ENCODE data around the gene ZNF611. TPM values are rescaled to one million over a fixed set of nuclear protein-coding genes. Genes with fewer than 3 reads are reported as not detected.
"Not testable (repeated sequence)": the region's sequence is repeated elsewhere in the genome, so short reads cannot be mapped to it uniquely, and the experiment has no call there.

Gene ZNF611
- total and polyA plus RNA-seq, 2 experiments from 2014 or later, result 10.8 to 21.3 TPM

- Histone ChIP-seq H3K9me2 (replicated peaks; ENCODE audit: insufficient read depth) (no peaks in the 10 kb centered on the region), H3K4me1 (ENCODE audit: insufficient read depth) (peaks cover 19% of the 10 kb centered on the region), H2AFZ (no peak overlapping the region), H4K20me1 (ENCODE audit: insufficient read depth, poor library complexity, severe bottlenecking) (no peaks in the 10 kb centered on the region), H3K4me3 (no peak overlapping the region), H3K36me3 (replicated peaks; ENCODE audit: insufficient read depth, low read depth) (no peaks in the 10 kb centered on the region), H3K4me2 (peak overlapping the region; percentile 66), H3K79me2 (no peaks in the 10 kb centered on the region), H3K9me3 (ENCODE audit: low read depth) (no peaks in the 10 kb centered on the region), H3K27me3 (no peaks in the 10 kb centered on the region), H3K27ac (peak overlapping the region; percentile 80)
- WGBS (ENCODE audit: low lambda C conversion rate, missing lambda C conversion rate), result 18% methylated on average over 3 of the region's 3 CpGs
- no peak for DNase-seq (ENCODE audit: low spot score)
- TF ChIP-seq EZH2 (IDR thresholded peaks at IDR 0.05; ENCODE audit: borderline replicate concordance) (no peak), CTCF (IDR thresholded peaks at IDR 0.05; ENCODE audit: poor library complexity) (no peak), EZH2phosphoT487 (IDR thresholded peaks at IDR 0.05; ENCODE audit: low read depth, severe bottlenecking, unreplicated experiment) (no peak)
These were observed 7.7 kb upstream of the ZNF611 start for GRCh38 chr19:52742516-52742915.

- Histone ChIP-seq H3K4me2 (peak overlapping the region; percentile 66), H3K79me2 (no peaks in the 10 kb centered on the region), H4K20me1 (ENCODE audit: insufficient read depth, poor library complexity, severe bottlenecking) (no peaks in the 10 kb centered on the region), H3K4me3 (no peak overlapping the region), H3K9me3 (ENCODE audit: low read depth) (no peaks in the 10 kb centered on the region), H3K36me3 (replicated peaks; ENCODE audit: insufficient read depth, low read depth) (no peaks in the 10 kb centered on the region), H3K4me1 (ENCODE audit: insufficient read depth) (peaks cover 19% of the 10 kb centered on the region), H3K27ac (peak overlapping the region; percentile 80), H3K9me2 (replicated peaks; ENCODE audit: insufficient read depth) (no peaks in the 10 kb centered on the region), H3K27me3 (no peaks in the 10 kb centered on the region), H2AFZ (peak overlapping the region; percentile 44)
- 22% methylated on average over 6 of the region's 6 CpGs for WGBS (ENCODE audit: low lambda C conversion rate, missing lambda C conversion rate)
- TF ChIP-seq EZH2phosphoT487 (IDR thresholded peaks at IDR 0.05; ENCODE audit: low read depth, severe bottlenecking, unreplicated experiment) (no peak), CTCF (IDR thresholded peaks at IDR 0.05; ENCODE audit: poor library complexity) (no peak), EZH2 (IDR thresholded peaks at IDR 0.05; ENCODE audit: borderline replicate concordance) (no peak)
- DNase-seq (ENCODE audit: low spot score), result no peak
These were observed 7.2 kb upstream of the ZNF611 start for GRCh38 chr19:52741951-52742485.

- H3K27me3 ChIP-seq; H3K9me2 ChIP-seq (replicated peaks; ENCODE audit: insufficient read depth); H3K9me3 ChIP-seq (ENCODE audit: low read depth); H3K36me3 ChIP-seq (replicated peaks; ENCODE audit: insufficient read depth, low read depth); DNase-seq (ENCODE audit: low spot score); H3K4me3 ChIP-seq; H3K79me2 ChIP-seq; H4K20me1 ChIP-seq (ENCODE audit: insufficient read depth, poor library complexity, severe bottlenecking): not testable (repeated sequence)
- H2AFZ ChIP-seq, result peak overlapping the region; percentile 44
- peaks cover 19% of the 10 kb centered on the region for H3K4me1 ChIP-seq (ENCODE audit: insufficient read depth)
- WGBS (ENCODE audit: low lambda C conversion rate, missing lambda C conversion rate), result 32% methylated on average over 7 of the region's 7 CpGs
- peak overlapping the region; percentile 66 for H3K4me2 ChIP-seq
- peak overlapping the region; percentile 80 for H3K27ac ChIP-seq
These were observed 6.5 kb upstream of the ZNF611 start for GRCh38 chr19:52741371-52741770.

- WGBS (ENCODE audit: low lambda C conversion rate, missing lambda C conversion rate), result 86% methylated on average over 14 of the region's 14 CpGs
- no peaks in the 10 kb centered on the region for H3K9me3 ChIP-seq (ENCODE audit: low read depth)
- peaks cover 32% of the 10 kb centered on the region for H3K4me1 ChIP-seq (ENCODE audit: insufficient read depth)
- no peaks in the 10 kb centered on the region for H4K20me1 ChIP-seq (ENCODE audit: insufficient read depth, poor library complexity, severe bottlenecking)
- no peaks in the 10 kb centered on the region for H3K79me2 ChIP-seq
- no peak overlapping the region for H3K4me3 ChIP-seq
- H3K36me3 ChIP-seq (replicated peaks; ENCODE audit: insufficient read depth, low read depth), result no peaks in the 10 kb centered on the region
- no peaks in the 10 kb centered on the region for H3K27me3 ChIP-seq
- no peak for DNase-seq (ENCODE audit: low spot score)
- TF ChIP-seq EZH2 (IDR thresholded peaks at IDR 0.05; ENCODE audit: borderline replicate concordance), result no peak
- no peak for TF ChIP-seq EZH2phosphoT487 (IDR thresholded peaks at IDR 0.05; ENCODE audit: low read depth, severe bottlenecking, unreplicated experiment)
- no peak for TF ChIP-seq CTCF (IDR thresholded peaks at IDR 0.05; ENCODE audit: poor library complexity)
- H2AFZ ChIP-seq, result no peak overlapping the region
- no peak overlapping the region for H3K4me2 ChIP-seq
- no peaks in the 10 kb centered on the region for H3K9me2 ChIP-seq (replicated peaks; ENCODE audit: insufficient read depth)
- H3K27ac ChIP-seq, result no peak overlapping the region
These were observed 4.7 kb upstream of the ZNF611 start for GRCh38 chr19:52739576-52739975.

Measured in hepatocyte (in vitro differentiated cells).